Hematopoietic multipotent progenitor cell treated with erythropoietin and hydrocortisone succinate and interleukin-3 and kit ligand, for 15 days (in vitro differentiated cells): ENCODE measurements around the gene EGF.

ENCODE experiments used
- DNase-seq: peaks from one replicate; pipeline ENCODE4 v3.0.0-alpha.2; 2015; ENCODE audit warnings: low spot score

Gene EGF

GRCh38 chr4:109996526-109996925 is 83.8 kb downstream of the EGF start:
- no peak for DNase-seq

GRCh38 chr4:109998867-109999584 is 86.3 kb downstream of the EGF start:
- DNase-seq: peak; percentile 70

- DNase-seq: no peak
These were observed 86.9 kb downstream of the EGF start for GRCh38 chr4:109999585-109999912.

GRCh38 chr4:110002326-110002725 is 89.6 kb downstream of the EGF start:
- no peak for DNase-seq

DNA sequence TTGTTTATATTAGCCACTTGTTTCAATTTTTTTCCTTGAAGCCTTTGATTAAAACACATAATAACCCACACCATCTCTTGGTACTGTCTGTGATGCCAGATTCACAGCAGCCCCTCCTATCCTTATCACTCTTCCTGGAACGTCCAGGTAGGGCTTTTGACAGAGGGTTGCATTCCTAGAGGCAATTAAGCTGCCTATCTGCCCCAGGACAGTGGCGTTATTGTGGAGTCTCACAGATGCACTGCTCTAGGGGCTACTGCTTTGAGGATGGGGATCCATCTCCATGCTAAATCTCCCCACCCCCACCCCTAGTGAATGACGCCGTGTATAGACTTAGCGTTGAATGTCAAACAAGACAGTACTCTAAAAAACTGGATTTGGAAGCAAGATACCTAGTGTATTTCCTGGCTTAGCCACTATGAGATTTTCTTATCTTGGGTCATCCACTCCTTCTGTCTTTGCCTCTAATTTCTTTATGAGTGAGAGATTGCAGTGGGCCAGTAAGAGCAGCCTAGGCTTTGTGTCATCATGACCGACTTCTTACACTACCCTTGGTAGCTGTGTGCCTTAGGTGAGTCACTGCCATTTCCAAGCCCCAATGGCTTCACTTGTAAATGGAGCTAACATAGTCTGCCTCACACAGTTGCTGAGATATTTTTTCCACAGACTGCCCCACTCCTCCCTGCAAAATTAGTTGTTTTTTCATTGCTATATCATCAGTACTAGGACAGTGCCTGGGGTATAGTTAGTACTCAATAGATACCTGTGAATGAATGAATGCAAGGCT is 90.9 kb downstream of the EGF start:
- no peak for DNase-seq

GRCh38 chr4:110004556-110004955 is 91.9 kb downstream of the EGF start:
- DNase-seq: no peak

DNA sequence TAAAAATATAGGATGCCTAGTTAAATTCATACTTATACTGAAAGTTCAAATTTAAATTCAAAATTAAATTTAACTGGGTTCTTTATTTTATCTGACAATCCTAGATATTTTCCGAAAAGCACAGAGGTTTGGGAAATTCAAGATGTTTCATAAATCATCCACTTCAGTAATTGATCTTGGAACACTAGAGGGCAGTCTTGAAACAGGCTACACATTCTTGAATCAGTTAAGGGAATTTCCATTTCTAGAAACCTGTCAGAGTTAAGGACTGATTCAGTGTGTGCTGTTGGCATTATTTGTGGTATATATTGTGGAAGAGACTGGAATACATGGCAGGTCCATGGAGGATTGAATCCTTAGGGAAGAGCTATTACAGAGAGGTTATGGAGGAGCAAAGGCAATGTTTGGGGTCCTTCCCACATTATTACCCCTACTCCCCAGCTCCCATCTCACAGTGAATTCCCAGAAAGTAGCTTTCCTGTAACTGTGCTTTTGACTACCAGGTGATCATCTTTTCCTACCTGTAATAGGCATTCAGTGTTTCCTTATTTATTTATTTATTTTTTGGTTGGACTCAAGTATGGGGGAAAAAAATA is 92.9 kb downstream of the EGF start:
- peak; percentile 75 for DNase-seq

- no peak for DNase-seq
These were observed 94.5 kb downstream of the EGF start for GRCh38 chr4:110007217-110007616.

GRCh38 chr4:110008540-110008939 is 95.9 kb downstream of the EGF start:
- DNase-seq: no peak

DNA sequence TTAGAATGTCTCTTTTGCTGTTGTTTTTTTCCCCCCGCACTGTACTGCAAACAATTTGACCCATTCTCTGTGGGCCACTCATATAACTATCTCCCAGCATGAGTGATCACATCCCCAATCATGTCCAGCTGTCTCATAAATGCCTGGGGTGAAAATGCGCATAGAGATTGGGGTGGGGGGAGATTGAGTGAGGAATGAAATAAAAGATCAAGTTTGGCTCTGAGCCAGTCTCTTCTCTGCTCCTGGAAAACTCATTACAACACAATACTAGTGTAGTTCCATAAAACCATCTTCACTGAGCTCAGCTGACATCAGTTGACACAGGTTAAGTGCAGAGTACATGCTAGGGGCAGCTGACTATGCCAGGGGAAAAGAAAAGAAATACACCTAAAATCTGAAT is 96.9 kb downstream of the EGF start:
- DNase-seq: no peak

DNA sequence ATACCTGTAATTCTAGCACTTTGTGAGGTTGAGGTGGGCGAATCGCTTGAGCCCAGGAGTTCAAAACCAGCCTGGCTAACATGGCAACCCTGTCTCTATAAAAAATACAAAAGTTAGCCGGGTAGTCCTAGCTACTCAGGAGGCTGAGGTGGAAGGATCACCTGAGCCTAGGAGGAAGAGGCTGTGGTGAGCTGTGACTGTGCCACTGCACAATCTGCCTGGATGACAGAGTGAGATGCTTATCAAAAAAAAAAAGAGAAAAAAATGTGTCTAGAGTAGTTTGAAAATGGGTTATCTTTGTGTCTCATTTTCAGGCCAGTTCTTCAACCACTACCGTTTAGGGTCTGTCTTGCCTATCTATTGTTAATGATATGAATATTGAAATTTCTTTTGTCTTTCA is 98.1 kb downstream of the EGF start:
- DNase-seq: no peak

DNA sequence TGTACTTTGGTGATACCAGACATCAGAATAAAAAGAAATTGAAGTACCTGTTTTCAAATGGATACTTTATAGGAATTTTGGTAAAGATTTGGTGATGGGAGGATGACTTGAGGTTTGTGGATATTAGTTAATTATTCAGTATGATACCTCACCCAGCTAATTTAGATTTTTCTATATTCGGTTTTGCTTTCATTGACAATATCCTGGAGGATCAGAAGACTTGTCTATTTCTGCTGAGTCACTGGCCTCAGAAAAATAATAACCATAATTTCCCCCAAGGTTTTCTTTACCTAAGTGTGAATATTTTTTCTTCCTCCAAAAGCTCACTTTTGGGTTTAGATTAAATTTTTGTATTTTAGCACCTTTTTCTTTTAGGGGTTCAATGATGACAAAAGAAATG is 100.2 kb downstream of the EGF start:
- DNase-seq: no peak

- DNase-seq: no peak
These were observed 101.5 kb downstream of the EGF start for GRCh38 chr4:110014233-110014632.

- no peak for DNase-seq
These were observed 106.5 kb downstream of the EGF start for GRCh38 chr4:110019153-110019552.

DNA sequence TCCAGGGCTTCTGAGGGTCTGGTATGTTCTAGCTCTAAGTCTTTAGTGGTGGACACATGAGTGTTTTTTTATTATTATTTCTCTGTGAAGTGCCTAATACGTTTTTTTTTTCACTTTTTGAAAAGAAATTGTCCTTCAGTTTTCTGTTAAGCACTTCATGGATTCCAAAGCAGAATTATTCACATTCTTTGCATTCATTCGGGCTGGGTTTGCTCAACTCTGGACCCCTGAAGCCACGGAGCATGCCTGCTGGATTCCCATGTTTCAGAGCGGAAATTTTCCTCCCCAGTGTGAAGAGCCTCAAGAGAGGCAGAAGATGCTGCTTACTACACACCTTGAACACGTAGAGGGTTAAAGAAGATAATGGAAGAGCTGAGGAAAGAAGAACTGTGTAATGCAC is 107.5 kb downstream of the EGF start:
- no peak for DNase-seq

- no peak for DNase-seq
These were observed 108.2 kb downstream of the EGF start for GRCh38 chr4:110020646-110021443.

- DNase-seq: no peak
These were observed 109.8 kb downstream of the EGF start for GRCh38 chr4:110022457-110022856.

DNA sequence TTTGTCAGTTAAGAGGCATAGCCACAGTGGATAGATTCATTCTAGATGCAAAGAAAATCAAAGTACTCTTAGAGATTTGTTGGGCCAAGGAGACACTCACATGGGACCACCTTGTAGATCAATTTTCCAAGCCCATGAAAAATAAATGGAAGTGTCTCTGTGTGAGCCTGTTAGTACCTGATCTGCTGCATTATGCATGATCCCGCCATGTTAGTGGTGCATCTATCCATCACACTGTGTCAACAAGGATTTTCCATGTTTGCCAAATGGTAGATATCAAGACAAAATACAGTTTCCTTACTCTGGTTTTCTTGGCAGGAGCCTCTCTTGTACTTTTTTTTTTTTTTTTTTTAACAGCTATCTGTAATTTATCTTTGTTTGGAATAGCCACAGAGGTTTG is 112.4 kb downstream of the EGF start:
- DNase-seq: no peak

GRCh38 chr4:110025718-110026117 is 113.0 kb downstream of the EGF start:
- DNase-seq: no peak

GRCh38 chr4:110032603-110033002 is 119.9 kb downstream of the EGF start:
- DNase-seq: no peak

DNA sequence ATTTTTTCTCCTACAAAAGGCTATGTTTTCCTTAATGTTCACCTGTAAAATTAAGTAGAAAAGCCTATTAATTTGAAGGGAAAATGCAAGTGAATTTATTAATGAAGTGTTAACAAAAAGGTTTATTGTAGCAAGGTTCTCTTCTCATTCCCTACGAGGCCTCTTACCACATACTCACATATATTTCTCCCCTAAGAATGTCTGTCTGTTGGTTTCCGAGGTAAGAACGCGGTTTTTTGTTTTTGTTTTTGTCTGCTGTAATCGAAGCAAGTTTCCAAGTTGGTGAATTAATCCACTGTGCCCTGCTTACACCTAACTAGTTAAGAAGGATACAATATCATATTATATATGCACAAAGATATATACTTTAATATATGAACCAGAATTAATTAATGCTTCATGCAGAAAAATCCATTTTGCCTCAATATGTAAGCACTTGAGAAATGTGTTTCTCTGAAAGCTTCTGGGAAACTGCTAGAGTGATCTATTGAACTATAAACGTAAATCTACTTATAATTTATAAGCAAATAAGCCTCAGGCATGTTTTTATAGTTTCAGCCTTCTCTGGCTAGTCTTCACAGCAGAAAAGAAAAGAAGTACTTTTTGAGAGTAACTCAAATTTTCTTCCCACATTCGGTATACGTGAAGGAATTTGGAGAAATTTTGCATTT is 120.8 kb downstream of the EGF start:
- no peak for DNase-seq

DNA sequence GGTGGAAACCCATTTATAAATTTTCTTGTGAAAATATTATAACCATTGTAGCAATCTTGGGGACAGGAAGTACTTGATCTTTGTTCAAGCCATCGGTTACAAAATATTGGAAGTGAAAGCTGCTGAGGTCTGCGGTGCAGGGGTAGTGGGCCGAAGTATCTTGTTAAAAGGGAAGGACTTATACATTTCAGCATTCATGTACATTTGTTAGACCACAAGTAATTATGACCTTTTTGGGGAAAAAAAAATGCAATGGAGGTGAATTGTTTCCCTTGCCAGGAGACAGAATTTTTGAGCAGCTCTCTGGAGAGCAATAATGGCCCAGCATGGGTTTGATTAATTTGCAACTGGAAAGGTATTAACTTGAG is 121.3 kb downstream of the EGF start:
- no peak for DNase-seq
